ENCODE data around the gene PPP1R14C. TPM values are rescaled to one million over a fixed set of nuclear protein-coding genes. Genes with fewer than 3 reads are reported as not detected.

The PPP1R14C gene
- total RNA-seq, 4 donors from 2014 or later, result 2.1 to 2.9 TPM; not detected in 2

GRCh38 chr6:150126641-150127291, 16.1 kb upstream of the PPP1R14C start:
- no peaks in the 10 kb centered on the region for H3K4me1 ChIP-seq
- H3K36me3 ChIP-seq, result no peaks in the 10 kb centered on the region
- intact Hi-C loops (cut with DNase I; ENCODE audit: low total_unique reads), result no loop called here
- H3K27me3 ChIP-seq, result no peaks in the 10 kb centered on the region
- H3K4me3 ChIP-seq, result no peak overlapping the region
- DNase-seq, result no peak
- no peak overlapping the region for H3K27ac ChIP-seq
- TF ChIP-seq, protein P1, sequence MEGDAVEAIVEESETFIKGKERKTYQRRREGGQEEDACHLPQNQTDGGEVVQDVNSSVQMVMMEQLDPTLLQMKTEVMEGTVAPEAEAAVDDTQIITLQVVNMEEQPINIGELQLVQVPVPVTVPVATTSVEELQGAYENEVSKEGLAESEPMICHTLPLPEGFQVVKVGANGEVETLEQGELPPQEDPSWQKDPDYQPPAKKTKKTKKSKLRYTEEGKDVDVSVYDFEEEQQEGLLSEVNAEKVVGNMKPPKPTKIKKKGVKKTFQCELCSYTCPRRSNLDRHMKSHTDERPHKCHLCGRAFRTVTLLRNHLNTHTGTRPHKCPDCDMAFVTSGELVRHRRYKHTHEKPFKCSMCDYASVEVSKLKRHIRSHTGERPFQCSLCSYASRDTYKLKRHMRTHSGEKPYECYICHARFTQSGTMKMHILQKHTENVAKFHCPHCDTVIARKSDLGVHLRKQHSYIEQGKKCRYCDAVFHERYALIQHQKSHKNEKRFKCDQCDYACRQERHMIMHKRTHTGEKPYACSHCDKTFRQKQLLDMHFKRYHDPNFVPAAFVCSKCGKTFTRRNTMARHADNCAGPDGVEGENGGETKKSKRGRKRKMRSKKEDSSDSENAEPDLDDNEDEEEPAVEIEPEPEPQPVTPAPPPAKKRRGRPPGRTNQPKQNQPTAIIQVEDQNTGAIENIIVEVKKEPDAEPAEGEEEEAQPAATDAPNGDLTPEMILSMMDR (IDR thresholded peaks at IDR 0.05), result no peak
- TF ChIP-seq POLR2A (IDR thresholded peaks at IDR 0.05), result no peak
- no peaks in the 10 kb centered on the region for H3K9me3 ChIP-seq

DNA sequence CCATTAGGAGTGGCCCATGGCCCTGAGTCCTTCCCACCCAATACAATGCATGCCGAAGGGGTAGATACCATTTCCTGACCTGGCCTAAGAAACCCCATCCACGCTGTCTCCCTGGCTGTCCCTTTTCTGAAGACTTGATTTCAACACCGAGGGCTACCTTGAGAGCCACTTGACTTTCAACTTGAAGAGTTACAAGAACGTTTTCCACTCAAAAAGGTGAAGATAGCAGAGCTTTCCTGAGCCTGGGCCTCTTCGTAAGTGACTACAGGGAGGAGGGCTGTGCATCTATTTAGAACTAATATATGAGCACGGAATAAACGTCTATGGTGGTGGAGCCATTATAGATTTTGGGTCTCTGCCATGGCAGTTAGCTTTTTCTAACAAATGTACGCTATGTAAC, 14.4 kb upstream of the PPP1R14C start:
- Histone ChIP-seq H3K9me3 (no peaks in the 10 kb centered on the region), H3K36me3 (no peaks in the 10 kb centered on the region), H3K4me3 (no peak overlapping the region), H3K27me3 (no peaks in the 10 kb centered on the region), H3K27ac (no peak overlapping the region), H3K4me1 (no peaks in the 10 kb centered on the region)
- intact Hi-C loops (cut with DNase I; ENCODE audit: low total_unique reads), result no loop called here
- no peak for DNase-seq
- TF ChIP-seq, protein P1 (IDR thresholded peaks at IDR 0.05), result no peak
- TF ChIP-seq POLR2A (IDR thresholded peaks at IDR 0.05), result no peak

DNA sequence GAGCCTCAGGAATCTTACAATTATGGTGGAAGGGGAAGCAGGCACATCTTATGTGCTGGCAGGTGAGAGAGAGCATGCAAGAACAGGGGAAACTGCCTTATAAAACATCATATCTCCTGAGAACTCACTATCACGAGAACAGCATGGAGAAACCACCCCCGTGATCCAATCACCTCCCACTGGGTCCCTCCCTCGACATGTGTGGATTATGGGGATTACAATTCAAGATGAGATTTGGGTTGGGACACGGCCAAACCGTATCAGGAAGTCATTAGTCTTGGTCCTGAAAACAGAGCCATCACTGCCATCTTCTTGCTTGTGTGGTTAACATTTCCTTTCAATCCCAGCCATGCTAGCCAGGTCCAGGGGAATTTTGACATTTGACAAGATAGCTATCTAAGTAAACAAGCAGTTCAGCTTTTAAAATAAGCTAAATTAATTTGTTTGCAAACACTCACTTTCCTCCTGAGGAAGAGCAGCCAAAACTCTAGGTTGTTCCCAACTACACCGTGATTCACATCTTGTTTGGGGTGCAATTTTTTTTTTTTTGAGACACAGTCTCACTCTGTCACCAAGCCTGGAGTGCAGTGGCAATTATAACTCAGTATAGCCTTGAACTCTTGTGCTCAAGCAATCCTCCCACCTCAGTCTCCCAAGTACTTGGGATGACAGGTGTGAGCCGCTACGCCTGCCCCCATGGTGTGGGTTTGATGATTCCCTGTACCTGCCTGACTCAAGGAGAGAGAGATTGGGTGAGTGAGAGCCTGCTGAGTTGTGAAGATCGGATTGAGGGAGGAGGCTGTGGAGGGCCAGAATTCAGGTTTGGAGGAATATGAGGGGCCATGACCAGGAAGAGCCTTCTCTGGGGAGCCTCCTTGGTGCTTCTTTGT, 13.0 kb upstream of the PPP1R14C start:
- intact Hi-C loops (cut with DNase I; ENCODE audit: low total_unique reads), result no loop called here

DNA sequence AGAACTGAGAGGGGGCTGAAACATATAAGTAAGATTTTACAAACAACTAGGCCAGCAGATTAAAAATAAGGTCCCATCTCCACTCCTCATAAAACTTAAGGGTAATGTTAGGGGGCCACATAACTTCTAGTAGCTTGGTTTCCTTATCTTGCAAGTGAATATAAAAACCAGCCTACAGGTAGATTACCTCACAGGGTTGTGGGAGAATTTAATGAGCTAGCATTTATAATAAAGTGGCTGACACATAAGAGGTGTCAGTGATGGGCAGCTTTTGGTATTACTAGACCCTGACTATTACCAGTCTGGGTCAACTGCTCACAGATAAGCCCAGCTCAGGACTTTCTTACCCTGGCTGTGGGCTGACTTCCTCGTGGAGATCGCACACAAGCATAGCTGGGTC, 9.2 kb upstream of the PPP1R14C start:
- H3K27me3 ChIP-seq, result no peaks in the 10 kb centered on the region
- H3K9me3 ChIP-seq, result no peaks in the 10 kb centered on the region
- intact Hi-C loops (cut with DNase I; ENCODE audit: low total_unique reads), result no loop called here
- TF ChIP-seq, protein P1 (IDR thresholded peaks at IDR 0.05), result no peak
- no peak for TF ChIP-seq POLR2A (IDR thresholded peaks at IDR 0.05)
- H3K27ac ChIP-seq, result no peak overlapping the region
- H3K36me3 ChIP-seq, result no peaks in the 10 kb centered on the region
- no peaks in the 10 kb centered on the region for H3K4me1 ChIP-seq
- no peak for DNase-seq
- H3K4me3 ChIP-seq, result no peak overlapping the region

More for the DNA sequence above, 13.0 kb upstream of the PPP1R14C start:
- TF ChIP-seq, protein P1 (IDR thresholded peaks at IDR 0.05), result no peak
- TF ChIP-seq POLR2A (IDR thresholded peaks at IDR 0.05), result no peak
- Histone ChIP-seq H3K4me3 (no peak overlapping the region), H3K27ac (no peak overlapping the region), H3K9me3 (no peaks in the 10 kb centered on the region), H3K36me3 (no peaks in the 10 kb centered on the region), H3K4me1 (no peaks in the 10 kb centered on the region), H3K27me3 (no peaks in the 10 kb centered on the region)
- DNase-seq, result no peak

Data from uterus (tissue), 4 donors.